ENCODE data around the gene OPCML.

- TF ChIP-seq ZFP30 (CRISPR knock-in tag; IDR thresholded peaks at IDR 0.05) (no peak), TOX (CRISPR knock-in tag; IDR thresholded peaks at IDR 0.05; ENCODE audit: borderline replicate concordance) (no peak), ZC3H10 (CRISPR knock-in tag; IDR thresholded peaks at IDR 0.05) (no peak), ZNF70 (CRISPR knock-in tag; IDR thresholded peaks at IDR 0.05) (no peak)
- TF ChIP-seq, protein P1, sequence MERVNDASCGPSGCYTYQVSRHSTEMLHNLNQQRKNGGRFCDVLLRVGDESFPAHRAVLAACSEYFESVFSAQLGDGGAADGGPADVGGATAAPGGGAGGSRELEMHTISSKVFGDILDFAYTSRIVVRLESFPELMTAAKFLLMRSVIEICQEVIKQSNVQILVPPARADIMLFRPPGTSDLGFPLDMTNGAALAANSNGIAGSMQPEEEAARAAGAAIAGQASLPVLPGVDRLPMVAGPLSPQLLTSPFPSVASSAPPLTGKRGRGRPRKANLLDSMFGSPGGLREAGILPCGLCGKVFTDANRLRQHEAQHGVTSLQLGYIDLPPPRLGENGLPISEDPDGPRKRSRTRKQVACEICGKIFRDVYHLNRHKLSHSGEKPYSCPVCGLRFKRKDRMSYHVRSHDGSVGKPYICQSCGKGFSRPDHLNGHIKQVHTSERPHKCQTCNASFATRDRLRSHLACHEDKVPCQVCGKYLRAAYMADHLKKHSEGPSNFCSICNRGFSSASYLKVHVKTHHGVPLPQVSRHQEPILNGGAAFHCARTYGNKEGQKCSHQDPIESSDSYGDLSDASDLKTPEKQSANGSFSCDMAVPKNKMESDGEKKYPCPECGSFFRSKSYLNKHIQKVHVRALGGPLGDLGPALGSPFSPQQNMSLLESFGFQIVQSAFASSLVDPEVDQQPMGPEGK (CRISPR knock-in tag; IDR thresholded peaks at IDR 0.05; ENCODE audit: borderline replicate concordance) = no peak
Observed at GRCh38 chr11:132840191-132840590, 692.1 kb downstream of the OPCML start.

Data from SK-N-SH treated with all-trans-retinoic acid at 6 μM for 48 hours (cell line).